Kidney (tissue), 14 donors: Measurements from ENCODE around the gene NAALAD2. TPM values are rescaled to one million over a fixed set of nuclear protein-coding genes. Genes with fewer than 3 reads are reported as not detected.

Source experiments
- DNase-seq, 5 donors: peaks; one replicate each; pipeline ENCODE4 v3.0.0-alpha.2; 2013 to 2020
- FAIRE-seq: peaks from 2 replicates; lab custom pipeline; 2012; peaks lifted over from hg19 to GRCh38; lab: Jason Lieb, UNC
- H3K27ac ChIP-seq, 2 donors: one replicate each; pipeline ENCODE4 v1.7.0; 2013; ENCODE audit warnings: low read depth in 2 of 2, low read length in 2 of 2, inconsistent platforms in 1 of 2
- H3K27me3 ChIP-seq: one replicate; pipeline ENCODE4 v1.7.1; 2013; ENCODE audit warnings: low read length, inconsistent platforms; ENCODE audit not compliant: control insufficient read depth, insufficient read depth
- H3K36me3 ChIP-seq, 3 donors: one replicate each; pipeline versions ENCODE4 v1.7.0 to v1.7.1; 2013; ENCODE audit warnings: low read length in 3 of 3, control low read depth in 1 of 3, inconsistent platforms in 1 of 3; ENCODE audit not compliant: insufficient read depth in 3 of 3, control insufficient read depth in 2 of 3
- H3K4me1 ChIP-seq, 3 donors: one replicate each; pipeline versions ENCODE4 v1.7.0 to v1.7.1; 2013; ENCODE audit warnings: low read length in 3 of 3, inconsistent platforms in 1 of 3, low read depth in 1 of 3; ENCODE audit not compliant: control insufficient read depth in 2 of 3, insufficient read depth in 2 of 3
- H3K4me3 ChIP-seq, 3 donors: one replicate each; pipeline versions ENCODE4 v1.7.0 to v1.8.1; 2013; ENCODE audit warnings: low read length in 3 of 3, control low read depth in 1 of 3, inconsistent platforms in 1 of 3
- H3K9ac ChIP-seq, 3 donors: one replicate each; pipeline versions ENCODE4 v1.7.0 to v1.7.1; 2013; ENCODE audit warnings: low read length in 3 of 3, control low read depth in 1 of 3, inconsistent platforms in 1 of 3
- H3K9me3 ChIP-seq, 3 donors: one replicate each; pipeline versions ENCODE4 v1.7.0 to v1.7.1; 2013; ENCODE audit warnings: low read length in 3 of 3, control low read depth in 1 of 3, inconsistent platforms in 1 of 3; ENCODE audit not compliant: control insufficient read depth in 2 of 3, insufficient read depth in 1 of 3
- CTCF ChIP-seq: IDR thresholded peaks from 3 replicates; pipeline ENCODE4 v1.5.1; 2012; ENCODE audit warnings: mild to moderate bottlenecking, moderate library complexity, borderline replicate concordance; ENCODE audit not compliant: insufficient read depth; ENCODE audit errors: extremely low read depth
- intact Hi-C: fragments of 100-400 bp; cut with DNase I; formaldehyde crosslinking; loops from one replicate; pipeline ENCODE4 v1.11.1; 2022
- polyA plus RNA-seq: library from polyadenylated mRNA; stranded (reverse); fragments of 350-450 nt; fragmentation: Illumina TruSeq; extraction: RNeasy Lipid Tissue Mini Kit (QIAGEN cat#74804); gene quantifications from one replicate; pipeline ENCODE4 v1.2.3, GENCODE V29; 2014; ENCODE audit warnings: low read depth, low replicate concordance; ENCODE audit not compliant: insufficient read depth
- total RNA-seq: library from RNA; stranded (reverse); fragmentation: NEBNext Ultra II Directional; extraction: Animal tissue kit (Norgen Biotek cat#: 25700); gene quantifications from one replicate; pipeline ENCODE4 v1.2.1, GENCODE V29; 2021
- donor health status: control.
- donor health status: control.
- donor health status: control.
- donor health status: control.
- donor health status: control.
- donor health status: DM: yes; HTN: yes; CAD: no.
- donor health status: Normal renal cell carcinoma (clear cell type).

The NAALAD2 gene
- total and polyA plus RNA-seq, 2 donors from 2014 or later, result 1.5 to 2.0 TPM

- H3K9me3 ChIP-seq, result no peaks in the 10 kb centered on the region
- H3K36me3 ChIP-seq, result no peaks in the 10 kb centered on the region
- H3K9ac ChIP-seq, result no peak overlapping the region
- FAIRE-seq, result no peak
- no peaks in the 10 kb centered on the region for H3K4me1 ChIP-seq
- intact Hi-C loops, result no loop called here
- H3K27ac ChIP-seq, result no peak overlapping the region
- no peaks in the 10 kb centered on the region for H3K27me3 ChIP-seq
- no peak for TF ChIP-seq CTCF
- no peak for DNase-seq
- H3K4me3 ChIP-seq, result no peak overlapping the region
Measured at GRCh38 chr11:90100431-90100830, 34.0 kb upstream of the NAALAD2 start.

GRCh38 chr11:90113541-90113940 lies 20.9 kb upstream of the NAALAD2 start:
- no peak for TF ChIP-seq CTCF
- no peak overlapping the region for H3K27ac ChIP-seq
- H3K27me3 ChIP-seq, result no peaks in the 10 kb centered on the region
- no peaks in the 10 kb centered on the region for H3K4me1 ChIP-seq
- no peak overlapping the region for H3K4me3 ChIP-seq
- DNase-seq (no peak), FAIRE-seq (peak; percentile 97)
- no peaks in the 10 kb centered on the region for H3K36me3 ChIP-seq
- intact Hi-C loops, result no loop called here
- no peak overlapping the region for H3K9ac ChIP-seq
- no peaks in the 10 kb centered on the region for H3K9me3 ChIP-seq

- Histone ChIP-seq H3K9ac (no peak overlapping the region), H3K9me3 (no peaks in the 10 kb centered on the region), H3K4me1 (no peaks in the 10 kb centered on the region), H3K27me3 (no peaks in the 10 kb centered on the region), H3K4me3 (no peak overlapping the region), H3K27ac (no peak overlapping the region), H3K36me3 (no peaks in the 10 kb centered on the region)
- TF ChIP-seq CTCF, result no peak
- FAIRE-seq (no peak), DNase-seq (no peak)
- intact Hi-C loops, result no loop called here
Measured at GRCh38 chr11:90120191-90120590, 14.3 kb upstream of the NAALAD2 start.

- H3K4me1 ChIP-seq, result no peaks in the 10 kb centered on the region
- TF ChIP-seq CTCF, result no peak
- H3K4me3 ChIP-seq, result no peak overlapping the region
- H3K27me3 ChIP-seq, result no peaks in the 10 kb centered on the region
- intact Hi-C loops, result no loop called here
- no peaks in the 10 kb centered on the region for H3K9me3 ChIP-seq
- no peak overlapping the region for H3K27ac ChIP-seq
- FAIRE-seq, result no peak
- no peaks in the 10 kb centered on the region for H3K36me3 ChIP-seq
- no peak for DNase-seq
- no peak overlapping the region for H3K9ac ChIP-seq
Measured at GRCh38 chr11:90124371-90124770, 10.1 kb upstream of the NAALAD2 start.
